Neural crest cell (in vitro differentiated cells): ENCODE data around the gene LAMB4. TPM values are rescaled to one million over a fixed set of nuclear protein-coding genes. Genes with fewer than 3 reads are reported as not detected.

Experiments
- DNase-seq: peaks from one replicate; pipeline ENCODE4 v3.0.0; 2021; ENCODE audit warnings: low read depth, mixed read lengths, low spot score
- H3K27ac Mint-ChIP-seq: one replicate; pipeline ENCODE4 v1.8.0; 2021; ENCODE audit warnings: mild to moderate bottlenecking, mixed read lengths; ENCODE audit not compliant: unreplicated experiment
- H3K27me3 Mint-ChIP-seq: 2 replicates; pipeline ENCODE4 v1.8.0; 2021; ENCODE audit warnings: low read depth, mild to moderate bottlenecking, mixed read lengths
- H3K36me3 Mint-ChIP-seq: 2 replicates; pipeline ENCODE4 v1.8.0; 2021; ENCODE audit warnings: low read depth, mild to moderate bottlenecking, mixed read lengths
- H3K4me1 Mint-ChIP-seq: 2 replicates; pipeline ENCODE4 v1.8.0; 2021; ENCODE audit warnings: mixed read lengths
- H3K4me3 Mint-ChIP-seq: one replicate; pipeline ENCODE4 v1.8.0; 2021; ENCODE audit warnings: mild to moderate bottlenecking, mixed read lengths
- H3K9me3 Mint-ChIP-seq: 2 replicates; pipeline ENCODE4 v1.8.0; 2021; ENCODE audit warnings: mixed read lengths
- CTCF ChIP-seq: fragments of 200-600 bp; sonication (generic); conservative IDR thresholded peaks from 2 replicates; pipeline ENCODE4 v1.5.0; 2021; ENCODE audit warnings: antibody characterized with exemption, mild to moderate bottlenecking
- total RNA-seq: library from RNA; stranded (reverse); gene quantifications from 2 replicates; pipeline ENCODE4 v1.2.1, GENCODE V29; 2021

LAMB4 gene
- total RNA-seq, 1 donor from 2014 or later, result 0.16 TPM

- H3K27ac Mint-ChIP-seq, result no peak overlapping the region
- H3K4me1 Mint-ChIP-seq, result peaks cover 15% of the 10 kb centered on the region
- no peak overlapping the region for H3K4me3 Mint-ChIP-seq
- peaks cover 50% of the 10 kb centered on the region for H3K27me3 Mint-ChIP-seq
- no peak for TF ChIP-seq CTCF
- DNase-seq, result no peak
- no peaks in the 10 kb centered on the region for H3K9me3 Mint-ChIP-seq
- H3K36me3 Mint-ChIP-seq, result no peaks in the 10 kb centered on the region
Observed at GRCh38 chr7:108007762-108008161, 122.4 kb downstream of the LAMB4 start.

- Mint-ChIP-seq H3K36me3 (no peaks in the 10 kb centered on the region), H3K4me3 (peak overlapping the region; percentile 3), H3K4me1 (peaks cover 15% of the 10 kb centered on the region), H3K27me3 (peaks cover 53% of the 10 kb centered on the region), H3K27ac (no peak overlapping the region), H3K9me3 (no peaks in the 10 kb centered on the region)
- DNase-seq, result no peak
- no peak for TF ChIP-seq CTCF
Observed at GRCh38 chr7:108007261-108007660, 122.9 kb downstream of the LAMB4 start.

GRCh38 chr7:108004220-108005142 is 125.7 kb downstream of the LAMB4 start:
- Mint-ChIP-seq H3K27ac (peak overlapping the region; percentile 48), H3K4me1 (peaks cover 29% of the 10 kb centered on the region), H3K9me3 (no peaks in the 10 kb centered on the region), H3K27me3 (peaks cover 73% of the 10 kb centered on the region), H3K36me3 (peaks cover 3% of the 10 kb centered on the region), H3K4me3 (peak overlapping the region; percentile 89)
- DNase-seq, result no peak
- no peak for TF ChIP-seq CTCF

- no peak overlapping the region for H3K27ac Mint-ChIP-seq
- no peak for DNase-seq
- peaks cover 82% of the 10 kb centered on the region for H3K27me3 Mint-ChIP-seq
- H3K4me3 Mint-ChIP-seq, result peak overlapping the region; percentile 89
- no peaks in the 10 kb centered on the region for H3K9me3 Mint-ChIP-seq
- peaks cover 3% of the 10 kb centered on the region for H3K36me3 Mint-ChIP-seq
- no peak for TF ChIP-seq CTCF
- H3K4me1 Mint-ChIP-seq, result peaks cover 37% of the 10 kb centered on the region
Observed at GRCh38 chr7:108003599-108003935, 126.6 kb downstream of the LAMB4 start.

- Mint-ChIP-seq H3K27ac (peak within 1 kb of the TSS; percentile 81), H3K27me3 (peaks cover 86% of the 10 kb centered on the region), H3K9me3 (no peaks in the 10 kb centered on the region), H3K36me3 (peaks cover 5% of the 10 kb centered on the region), H3K4me1 (peaks cover 41% of the 10 kb centered on the region), H3K4me3 (peak within 1 kb of the TSS; percentile 96)
- TF ChIP-seq CTCF, result no peak
- peak; percentile 69 for DNase-seq
Observed at GRCh38 chr7:108002726-108003598, 127.2 kb downstream of the LAMB4 start, which contains the start of gene LAMB1. TSS of gene LAMB1 (minus strand) at chr7:108003161. CDS start at chr7:108002885, 276 bp downstream.
